Fibroblast of lung (primary cell): ENCODE data around the gene C15orf40. TPM values are rescaled to one million over a fixed set of nuclear protein-coding genes. Genes with fewer than 3 reads are reported as not detected.

ENCODE experiments used
- DNase-seq, 2 donors: peaks; one replicate each; pipeline versions ENCODE4 v3.0.0 to v3.0.0-alpha.2; 2010; ENCODE audit warnings: low read depth in 2 of 2
- H2AFZ ChIP-seq: 2 replicates; pipeline ENCODE4 v1.5.1; 2012; ENCODE audit warnings: low read length, control low read depth, inconsistent platforms
- H3K27ac ChIP-seq: 2 replicates; pipeline ENCODE4 v1.5.1; 2011; ENCODE audit warnings: low read length, control low read depth; ENCODE audit not compliant: insufficient read depth
- H3K27me3 ChIP-seq: 2 replicates; pipeline ENCODE4 v1.5.1; 2011; ENCODE audit warnings: mild to moderate bottlenecking, low read length; ENCODE audit not compliant: control insufficient read depth, insufficient read depth
- H3K36me3 ChIP-seq: 2 replicates; pipeline ENCODE4 v1.5.1; 2011; ENCODE audit warnings: low read length; ENCODE audit not compliant: control insufficient read depth, insufficient read depth
- H3K4me1 ChIP-seq: 2 replicates; pipeline ENCODE4 v1.5.1; 2011; ENCODE audit warnings: low read length; ENCODE audit not compliant: control insufficient read depth, insufficient read depth; ENCODE audit errors: extremely low read depth
- H3K4me2 ChIP-seq: 2 replicates; pipeline ENCODE4 v1.5.1; 2011; ENCODE audit warnings: low read length, control low read depth; ENCODE audit not compliant: insufficient read depth; ENCODE audit errors: extremely low read depth
- H3K4me3 ChIP-seq, 4 experiments: fragments of 200-600 bp in 1 of 4; sonication (generic) in 1 of 4; replicated peaks in 1 of 4; 2 replicates each; pipeline ENCODE4 v1.5.1; 2011 to 2016; ENCODE audit warnings: low read length in 4 of 4, low read depth in 3 of 4, mild to moderate bottlenecking in 3 of 4, control low read depth in 2 of 4, inconsistent platforms in 1 of 4, mixed read lengths in 1 of 4; ENCODE audit not compliant: insufficient read depth in 1 of 4; ENCODE audit errors: control extremely low read depth in 1 of 4
- H3K79me2 ChIP-seq: 2 replicates; pipeline ENCODE4 v1.5.1; 2012; ENCODE audit warnings: mild to moderate bottlenecking, low read length, inconsistent platforms; ENCODE audit not compliant: control insufficient read depth, insufficient read depth
- H3K9ac ChIP-seq: 2 replicates; pipeline ENCODE4 v1.5.1; 2011; ENCODE audit warnings: mild to moderate bottlenecking, low read length, control low read depth; ENCODE audit not compliant: insufficient read depth
- H3K9me3 ChIP-seq: 2 replicates; pipeline ENCODE4 v1.5.1; 2012; ENCODE audit warnings: low read depth, low read length; ENCODE audit not compliant: control insufficient read depth, insufficient read depth
- H4K20me1 ChIP-seq: 2 replicates; pipeline ENCODE4 v1.5.1; 2011; ENCODE audit warnings: low read length; ENCODE audit not compliant: control insufficient read depth, insufficient read depth; ENCODE audit errors: extremely low read depth
- EZH2 ChIP-seq: IDR thresholded peaks from 2 replicates; pipeline ENCODE4 v1.5.1; 2012; ENCODE audit warnings: low read length, control low read depth, mild to moderate bottlenecking; ENCODE audit errors: missing control alignments
- polyA plus RNA-seq, 2 donors: library from polyadenylated mRNA; depleted of rRNA in 1 of 2; stranded (reverse) in 1 of 2; unstranded in 1 of 2; fragments of >200 nt; gene quantifications; 2 replicates each; pipeline ENCODE4 v1.2.1, GENCODE V29; 2011 to 2012; ENCODE audit warnings: missing spikeins in 1 of 2
- total RNA-seq: library from RNA; depleted of rRNA; stranded (reverse); fragments of >200 nt; gene quantifications from 2 replicates; pipeline ENCODE4 v1.2.1, GENCODE V29; 2014
- TF ChIP-seq, protein P1 (sequence below), 2 donors: IDR thresholded peaks in 1 of 2; conservative IDR thresholded peaks in 1 of 2; 1 replicate in 1 of 2; 2 replicates in 1 of 2; pipeline ENCODE4 v1.5.1; 2011 to 2012; ENCODE audit warnings: low read length in 2 of 2, control low read depth in 1 of 2, inconsistent platforms in 1 of 2, low read depth in 1 of 2, mild to moderate bottlenecking in 1 of 2

C15orf40 gene
- total and polyA plus RNA-seq, 2 donors (not counting 1 experiment from before 2014, with no cell fraction given) = 12.6 to 20.7 TPM

GRCh38 chr15:82952158-82953081 lies 59.0 kb downstream of the C15orf40 start, which contains the start of gene HOMER2:
Gene HOMER2 (minus strand): TSS chr15:82952720. CDS start chr15:82952535, 185 bp downstream.
- peak in 1 of 2 donors; percentile 31 for DNase-seq
- Histone ChIP-seq H2AFZ (no peak within 1 kb of the TSS), H3K27ac (no peak within 1 kb of the TSS), H4K20me1 (no peaks in the 10 kb centered on the region), H3K4me2 (peak within 1 kb of the TSS; percentile 80), H3K79me2 (no peaks in the 10 kb centered on the region), H3K4me1 (no peaks in the 10 kb centered on the region), H3K27me3 (peaks cover 3% of the 10 kb centered on the region), H3K4me3 (peak within 1 kb of the TSS in 3 of 4 experiments; percentile 26 to 48 (median 29)), H3K36me3 (no peaks in the 10 kb centered on the region), H3K9ac (no peak within 1 kb of the TSS), H3K9me3 (no peaks in the 10 kb centered on the region)
- no peak for TF ChIP-seq EZH2
- TF ChIP-seq, protein P1, sequence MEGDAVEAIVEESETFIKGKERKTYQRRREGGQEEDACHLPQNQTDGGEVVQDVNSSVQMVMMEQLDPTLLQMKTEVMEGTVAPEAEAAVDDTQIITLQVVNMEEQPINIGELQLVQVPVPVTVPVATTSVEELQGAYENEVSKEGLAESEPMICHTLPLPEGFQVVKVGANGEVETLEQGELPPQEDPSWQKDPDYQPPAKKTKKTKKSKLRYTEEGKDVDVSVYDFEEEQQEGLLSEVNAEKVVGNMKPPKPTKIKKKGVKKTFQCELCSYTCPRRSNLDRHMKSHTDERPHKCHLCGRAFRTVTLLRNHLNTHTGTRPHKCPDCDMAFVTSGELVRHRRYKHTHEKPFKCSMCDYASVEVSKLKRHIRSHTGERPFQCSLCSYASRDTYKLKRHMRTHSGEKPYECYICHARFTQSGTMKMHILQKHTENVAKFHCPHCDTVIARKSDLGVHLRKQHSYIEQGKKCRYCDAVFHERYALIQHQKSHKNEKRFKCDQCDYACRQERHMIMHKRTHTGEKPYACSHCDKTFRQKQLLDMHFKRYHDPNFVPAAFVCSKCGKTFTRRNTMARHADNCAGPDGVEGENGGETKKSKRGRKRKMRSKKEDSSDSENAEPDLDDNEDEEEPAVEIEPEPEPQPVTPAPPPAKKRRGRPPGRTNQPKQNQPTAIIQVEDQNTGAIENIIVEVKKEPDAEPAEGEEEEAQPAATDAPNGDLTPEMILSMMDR (conservative IDR thresholded peaks at IDR 0.05 in 1 of 2, IDR thresholded peaks at IDR 0.05 in 1 of 2; ENCODE audit: low read depth in 1 of 2, low read length in 2 of 2) = no peak

- no peaks in the 10 kb centered on the region for H3K79me2 ChIP-seq
- no peaks in the 10 kb centered on the region for H3K36me3 ChIP-seq
- TF ChIP-seq, protein P1 (conservative IDR thresholded peaks at IDR 0.05 in 1 of 2, IDR thresholded peaks at IDR 0.05 in 1 of 2; ENCODE audit: low read depth in 1 of 2, low read length in 2 of 2) = no peak
- no peak for TF ChIP-seq EZH2
- H3K4me1 ChIP-seq = no peaks in the 10 kb centered on the region
- no peak overlapping the region for H2AFZ ChIP-seq
- H3K9me3 ChIP-seq = no peaks in the 10 kb centered on the region
- H3K9ac ChIP-seq = no peak overlapping the region
- H3K27me3 ChIP-seq = peaks cover 3% of the 10 kb centered on the region
- H3K27ac ChIP-seq = no peak overlapping the region
- DNase-seq = no peak
- peak overlapping the region; percentile 80 for H3K4me2 ChIP-seq
- H4K20me1 ChIP-seq = no peaks in the 10 kb centered on the region
- H3K4me3 ChIP-seq = peak overlapping the region in 2 of 4 experiments; percentile 26 to 43
These were observed 59.8 kb downstream of the C15orf40 start for GRCh38 chr15:82951472-82952157.

DNA sequence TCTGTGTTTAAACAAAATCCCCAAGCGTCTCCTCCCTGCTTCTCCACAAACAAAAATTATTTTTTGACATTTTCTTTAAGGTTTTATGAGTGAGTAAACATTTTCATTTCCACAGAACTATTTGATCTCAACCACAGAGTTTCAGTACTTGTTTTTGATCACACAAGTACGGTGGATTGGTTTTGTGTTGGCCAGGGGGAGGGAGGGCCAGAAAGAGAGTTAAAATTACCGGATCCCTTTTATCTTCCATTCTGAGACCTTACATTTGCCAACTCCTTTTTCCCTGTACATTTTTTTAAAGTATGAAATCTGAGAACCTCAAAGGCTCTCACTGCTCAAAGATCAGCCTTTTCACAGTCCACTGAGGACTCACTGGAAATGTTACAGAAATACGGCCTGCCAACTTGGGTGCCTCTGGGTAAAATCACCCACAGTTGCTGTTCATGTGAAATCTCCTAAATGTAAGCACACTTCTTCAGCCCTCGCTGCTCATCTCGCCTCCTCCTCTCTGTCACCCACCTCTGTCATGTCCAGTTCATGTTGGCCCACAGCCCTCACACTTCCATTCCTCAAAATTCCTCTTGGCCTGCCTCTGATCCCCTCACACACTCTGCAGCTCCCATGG lies 60.6 kb downstream of the C15orf40 start:
- Histone ChIP-seq H3K9ac (no peak overlapping the region), H3K4me3 (no peak overlapping the region), H3K9me3 (no peaks in the 10 kb centered on the region), H3K36me3 (no peaks in the 10 kb centered on the region), H2AFZ (no peak overlapping the region), H3K79me2 (no peaks in the 10 kb centered on the region), H3K27ac (no peak overlapping the region), H3K4me2 (no peak overlapping the region), H3K27me3 (peaks cover 3% of the 10 kb centered on the region), H3K4me1 (no peaks in the 10 kb centered on the region), H4K20me1 (no peaks in the 10 kb centered on the region)
- DNase-seq = no peak
- no peak for TF ChIP-seq EZH2
- TF ChIP-seq, protein P1 (conservative IDR thresholded peaks at IDR 0.05 in 1 of 2, IDR thresholded peaks at IDR 0.05 in 1 of 2; ENCODE audit: low read depth in 1 of 2, low read length in 2 of 2) = no peak
